ENCODE results near the gene FRMD4A.

DNA sequence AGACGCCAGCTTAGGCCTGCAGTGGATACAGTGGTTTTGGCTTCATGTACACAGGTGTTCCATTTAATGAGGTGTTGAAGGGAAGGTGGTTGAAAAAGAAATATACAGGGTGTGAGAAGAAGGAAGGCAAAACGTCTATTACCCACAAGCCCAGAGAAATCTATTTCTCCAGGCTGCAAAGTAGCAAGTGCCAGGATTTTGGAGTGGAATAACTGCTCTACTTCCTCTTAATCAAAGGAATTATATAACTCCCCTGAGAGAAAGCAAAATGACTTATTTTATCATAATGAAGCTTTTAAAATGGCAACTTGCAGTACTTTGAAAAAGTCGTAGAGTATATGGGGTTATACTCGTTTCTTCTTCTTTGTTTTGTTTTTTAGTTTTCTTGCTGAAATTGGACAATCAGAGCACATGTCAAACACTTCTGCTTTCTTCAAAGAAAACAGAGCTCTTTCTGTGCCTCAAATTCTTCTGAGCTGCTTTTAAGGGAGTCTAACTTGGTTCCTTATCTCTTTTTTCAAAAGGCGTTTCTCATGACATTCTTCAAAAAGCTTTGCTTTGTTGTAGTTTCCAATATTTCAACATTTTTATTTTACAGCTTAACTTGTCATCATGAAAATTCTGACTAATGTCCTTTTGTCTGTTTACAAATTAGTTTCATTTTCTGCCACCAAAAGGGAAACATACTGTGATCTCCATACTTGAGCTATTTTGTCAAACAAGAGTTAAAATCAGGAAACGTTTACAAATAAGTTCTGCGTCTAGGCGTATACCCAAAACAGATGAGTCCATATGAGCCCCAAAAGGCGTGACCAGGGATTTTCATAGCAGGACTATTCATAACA, 289.7 kb downstream of the FRMD4A start:
- TF ChIP-seq, protein P1, sequence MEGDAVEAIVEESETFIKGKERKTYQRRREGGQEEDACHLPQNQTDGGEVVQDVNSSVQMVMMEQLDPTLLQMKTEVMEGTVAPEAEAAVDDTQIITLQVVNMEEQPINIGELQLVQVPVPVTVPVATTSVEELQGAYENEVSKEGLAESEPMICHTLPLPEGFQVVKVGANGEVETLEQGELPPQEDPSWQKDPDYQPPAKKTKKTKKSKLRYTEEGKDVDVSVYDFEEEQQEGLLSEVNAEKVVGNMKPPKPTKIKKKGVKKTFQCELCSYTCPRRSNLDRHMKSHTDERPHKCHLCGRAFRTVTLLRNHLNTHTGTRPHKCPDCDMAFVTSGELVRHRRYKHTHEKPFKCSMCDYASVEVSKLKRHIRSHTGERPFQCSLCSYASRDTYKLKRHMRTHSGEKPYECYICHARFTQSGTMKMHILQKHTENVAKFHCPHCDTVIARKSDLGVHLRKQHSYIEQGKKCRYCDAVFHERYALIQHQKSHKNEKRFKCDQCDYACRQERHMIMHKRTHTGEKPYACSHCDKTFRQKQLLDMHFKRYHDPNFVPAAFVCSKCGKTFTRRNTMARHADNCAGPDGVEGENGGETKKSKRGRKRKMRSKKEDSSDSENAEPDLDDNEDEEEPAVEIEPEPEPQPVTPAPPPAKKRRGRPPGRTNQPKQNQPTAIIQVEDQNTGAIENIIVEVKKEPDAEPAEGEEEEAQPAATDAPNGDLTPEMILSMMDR (IDR thresholded peaks at IDR 0.05), result no peak
- TF ChIP-seq EP300 (IDR thresholded peaks at IDR 0.05; ENCODE audit: low read depth), result no peak
- TF ChIP-seq POLR2A (IDR thresholded peaks at IDR 0.05), result no peak
